Left renal pelvis (tissue), 4 donors: ENCODE results near the gene BTBD19. TPM values are rescaled to one million over a fixed set of nuclear protein-coding genes. Genes with fewer than 3 reads are reported as not detected.
"Not testable (repeated sequence)": the region's sequence is repeated elsewhere in the genome, so short reads cannot be mapped to it uniquely, and the experiment has no call there.

ENCODE experiments used
- DNase-seq, 4 donors: peaks; one replicate each; pipeline ENCODE4 v3.0.0-alpha.2; 2013; ENCODE audit warnings: low read depth in 4 of 4, low spot score in 3 of 4
- polyA plus RNA-seq, 4 donors: library from polyadenylated mRNA; unstranded; fragments of 120-200 nt; gene quantifications; one replicate each; pipeline ENCODE4 v1.2.1, GENCODE V29; 2013; ENCODE audit not compliant: insufficient read length in 4 of 4

Gene BTBD19
- polyA plus RNA-seq, 4 donors: 9.5 to 19.3 (median 12.7) TPM

- no peak for DNase-seq
These were observed 21.4 kb upstream of the BTBD19 start for GRCh38 chr1:44786841-44787426.

GRCh38 chr1:44787506-44787905 is 20.8 kb upstream of the BTBD19 start:
- DNase-seq: no peak

DNA sequence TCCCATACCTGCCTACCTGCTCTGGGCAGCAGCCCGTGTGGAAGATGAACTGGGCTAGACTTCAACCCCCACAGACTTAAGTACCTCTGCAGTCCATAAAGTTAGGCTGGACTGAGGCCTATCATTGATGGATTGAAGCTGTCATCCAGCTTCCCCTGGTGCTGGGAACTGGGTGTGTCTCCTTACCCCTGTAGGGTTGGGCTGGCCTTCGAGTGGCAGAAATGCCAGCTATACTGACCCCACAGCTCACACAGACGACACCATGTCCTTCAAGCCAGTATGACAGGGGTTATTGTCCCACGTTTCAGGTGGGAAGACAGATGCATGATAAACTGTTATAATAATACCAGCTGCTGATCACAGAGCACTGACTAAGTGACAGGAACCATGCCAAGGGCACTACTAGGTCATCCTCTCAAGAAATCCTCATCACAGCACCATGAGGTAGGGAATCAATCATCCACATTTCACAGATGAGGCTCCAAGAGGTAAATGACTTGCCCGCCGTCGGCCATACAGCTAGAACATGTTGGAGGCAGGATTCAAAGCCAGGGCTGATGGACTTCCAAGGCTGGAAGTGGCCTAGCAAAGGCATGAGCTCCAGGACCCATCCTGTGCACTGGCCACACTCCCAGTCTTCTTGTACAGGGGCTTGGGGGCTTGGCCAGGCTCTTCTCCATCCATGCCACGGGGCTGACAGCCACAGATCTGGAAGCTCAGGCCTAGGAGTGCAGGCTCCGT is 20.0 kb upstream of the BTBD19 start, which contains the start of gene BEST4:
Gene BEST4 (minus strand): TSS at position 51 of the 741 bp plus-strand sequence. CDS start 465 bp downstream, outside the sequence.
- DNase-seq: no peak

GRCh38 chr1:44790968-44791801 is 17.1 kb upstream of the BTBD19 start:
- DNase-seq: no peak

GRCh38 chr1:44792736-44793502 is 15.4 kb upstream of the BTBD19 start:
- no peak for DNase-seq

DNA sequence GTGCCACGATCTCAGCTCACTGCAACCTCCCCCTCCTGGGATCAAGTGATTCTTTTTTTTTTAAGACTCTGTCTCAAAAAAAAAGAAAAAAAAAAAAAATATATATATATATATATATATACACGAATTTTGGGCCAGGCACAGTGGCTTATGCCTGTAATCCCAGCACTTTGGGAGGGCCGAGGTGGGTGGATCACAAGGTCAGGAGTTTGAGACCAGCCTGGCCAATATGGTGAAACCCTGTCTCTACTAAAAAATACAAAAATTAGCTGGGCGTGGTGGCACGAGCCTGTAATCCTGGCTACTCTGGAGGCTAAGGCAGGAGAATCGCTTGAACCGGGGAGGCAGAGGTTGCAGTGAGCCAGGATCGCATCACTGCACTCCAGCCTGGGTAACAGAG is 10.4 kb upstream of the BTBD19 start:
- not testable (repeated sequence) for DNase-seq

DNA sequence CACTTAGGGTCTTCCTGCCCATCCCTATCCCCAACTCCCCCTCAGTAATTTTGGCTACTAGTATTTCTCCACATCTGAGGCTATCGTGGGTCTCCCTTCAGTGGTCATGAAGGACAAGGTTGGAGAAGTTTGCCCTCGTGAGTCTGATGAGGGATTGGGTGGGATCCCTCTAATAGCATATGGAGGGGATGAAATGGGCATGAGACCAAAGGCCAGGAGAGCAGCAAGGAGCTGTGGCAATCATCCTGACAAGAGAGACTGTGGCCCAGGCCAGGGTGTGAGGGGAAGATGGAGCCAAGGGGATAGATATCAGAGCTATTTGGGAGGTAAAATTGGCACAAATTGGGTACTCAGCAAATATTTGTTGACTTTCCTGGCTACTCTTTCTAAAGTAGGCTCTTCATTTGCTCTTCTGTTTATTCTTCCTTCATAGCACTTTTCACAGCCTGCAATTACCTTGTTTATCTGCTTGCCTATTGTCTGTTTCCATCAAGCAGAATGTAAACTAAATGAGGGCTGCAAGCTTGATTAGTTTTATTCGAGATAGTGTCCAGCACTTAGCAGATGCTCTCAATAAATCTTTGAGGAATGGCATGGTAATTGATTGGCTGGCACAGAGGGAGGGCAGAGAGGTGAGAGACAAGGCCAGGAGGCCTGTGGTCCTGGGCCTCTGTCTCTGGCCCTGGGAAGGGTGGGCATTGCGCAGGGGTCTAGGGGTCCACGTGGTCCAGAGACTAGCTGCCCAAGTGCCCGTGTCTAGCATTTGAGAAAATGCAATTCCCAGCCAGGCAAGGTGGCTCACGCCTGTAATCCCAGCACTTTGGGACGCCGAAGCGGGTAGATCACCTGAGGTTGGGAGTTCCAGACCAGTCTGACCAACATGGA is 9.6 kb upstream of the BTBD19 start:
- no peak for DNase-seq

DNA sequence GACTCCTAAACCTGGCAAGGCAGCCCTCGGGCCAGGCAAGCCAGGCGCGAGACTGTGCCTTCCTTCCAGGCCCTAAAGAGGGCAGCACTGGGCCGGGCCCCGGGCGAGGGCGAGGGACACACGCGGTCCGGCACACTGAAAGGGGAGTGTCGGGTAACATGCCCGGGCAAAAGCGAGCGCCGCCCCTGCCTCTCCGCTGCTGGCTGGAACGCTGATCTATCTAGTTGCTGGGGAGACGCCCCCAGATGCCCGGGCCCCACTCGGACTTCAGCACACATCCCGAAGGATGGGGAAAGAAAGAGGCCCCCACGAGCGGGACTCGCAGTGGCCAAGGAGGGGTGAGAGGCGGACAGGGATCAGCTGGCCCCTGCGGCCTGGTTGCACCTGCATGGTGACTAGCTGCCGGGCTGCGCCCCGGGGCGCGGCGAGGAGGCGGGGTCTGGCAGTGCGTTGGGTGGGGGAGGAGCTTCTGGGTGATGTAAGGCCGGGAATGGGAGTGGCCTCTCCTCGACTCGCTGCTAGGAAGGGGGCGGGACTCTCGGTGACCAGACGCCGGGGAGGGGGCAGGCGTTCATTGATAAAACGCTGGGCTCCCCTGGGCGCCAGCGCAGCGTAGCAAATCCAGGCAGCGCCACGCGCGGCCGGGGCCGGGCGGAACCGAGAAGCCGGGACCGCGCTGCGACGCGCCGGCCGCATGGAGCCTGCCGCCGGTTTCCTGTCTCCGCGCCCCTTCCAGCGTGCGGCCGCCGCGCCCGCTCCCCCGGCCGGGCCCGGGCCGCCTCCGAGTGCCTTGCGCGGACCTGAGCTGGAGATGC is 8.3 kb upstream of the BTBD19 start, which contains the start of gene PLK3:
Gene PLK3 (plus strand): TSS at position 608 of the 815 bp plus-strand sequence. CDS start 87 bp downstream, at position 695.
- peak; percentile 93 to 96 (median 95) for DNase-seq

DNA sequence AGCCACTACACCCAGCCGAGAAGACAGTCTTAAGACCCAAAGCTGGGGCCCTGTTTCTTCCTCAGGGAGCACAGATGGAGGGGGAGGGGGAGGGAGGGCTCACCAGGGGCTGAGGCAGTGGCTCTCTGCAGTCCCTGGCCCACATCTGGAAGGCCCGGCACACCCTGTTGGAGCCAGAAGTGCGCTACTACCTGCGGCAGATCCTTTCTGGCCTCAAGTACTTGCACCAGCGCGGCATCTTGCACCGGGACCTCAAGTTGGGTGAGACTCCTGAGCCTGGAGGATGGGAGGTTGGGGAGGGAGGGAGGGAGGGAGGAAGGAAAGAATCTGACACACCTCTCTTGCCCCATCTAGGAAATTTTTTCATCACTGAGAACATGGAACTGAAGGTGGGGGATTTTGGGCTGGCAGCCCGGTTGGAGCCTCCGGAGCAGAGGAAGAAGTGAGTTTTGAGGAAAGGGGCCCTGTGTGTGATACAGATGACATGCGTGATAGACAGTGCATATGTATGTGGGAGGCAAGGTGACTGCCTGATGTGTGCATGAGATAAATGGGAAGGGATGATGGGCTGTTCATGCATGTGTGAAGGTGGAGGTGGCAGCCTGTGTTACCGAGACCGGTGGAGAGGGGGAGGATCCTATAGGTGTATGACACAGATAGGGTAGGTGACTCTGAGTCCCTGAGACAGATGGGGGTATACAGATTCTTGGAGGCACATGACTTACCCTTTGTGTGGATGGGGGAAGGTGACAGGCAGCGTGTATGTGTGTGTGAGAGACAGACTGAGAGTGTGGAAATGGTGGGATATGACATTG is 6.6 kb upstream of the BTBD19 start:
- no peak for DNase-seq

GRCh38 chr1:44802306-44803061 is 5.8 kb upstream of the BTBD19 start:
- no peak for DNase-seq

DNA sequence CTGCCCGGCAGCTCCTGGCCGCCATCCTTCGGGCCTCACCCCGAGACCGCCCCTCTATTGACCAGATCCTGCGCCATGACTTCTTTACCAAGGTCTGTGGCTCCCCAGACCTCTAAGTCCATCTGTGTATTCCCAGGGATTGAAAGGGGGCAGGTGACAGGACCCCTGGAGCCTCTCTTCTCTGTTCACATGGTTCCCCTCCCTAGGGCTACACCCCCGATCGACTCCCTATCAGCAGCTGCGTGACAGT is 5.3 kb upstream of the BTBD19 start:
- no peak for DNase-seq

DNA sequence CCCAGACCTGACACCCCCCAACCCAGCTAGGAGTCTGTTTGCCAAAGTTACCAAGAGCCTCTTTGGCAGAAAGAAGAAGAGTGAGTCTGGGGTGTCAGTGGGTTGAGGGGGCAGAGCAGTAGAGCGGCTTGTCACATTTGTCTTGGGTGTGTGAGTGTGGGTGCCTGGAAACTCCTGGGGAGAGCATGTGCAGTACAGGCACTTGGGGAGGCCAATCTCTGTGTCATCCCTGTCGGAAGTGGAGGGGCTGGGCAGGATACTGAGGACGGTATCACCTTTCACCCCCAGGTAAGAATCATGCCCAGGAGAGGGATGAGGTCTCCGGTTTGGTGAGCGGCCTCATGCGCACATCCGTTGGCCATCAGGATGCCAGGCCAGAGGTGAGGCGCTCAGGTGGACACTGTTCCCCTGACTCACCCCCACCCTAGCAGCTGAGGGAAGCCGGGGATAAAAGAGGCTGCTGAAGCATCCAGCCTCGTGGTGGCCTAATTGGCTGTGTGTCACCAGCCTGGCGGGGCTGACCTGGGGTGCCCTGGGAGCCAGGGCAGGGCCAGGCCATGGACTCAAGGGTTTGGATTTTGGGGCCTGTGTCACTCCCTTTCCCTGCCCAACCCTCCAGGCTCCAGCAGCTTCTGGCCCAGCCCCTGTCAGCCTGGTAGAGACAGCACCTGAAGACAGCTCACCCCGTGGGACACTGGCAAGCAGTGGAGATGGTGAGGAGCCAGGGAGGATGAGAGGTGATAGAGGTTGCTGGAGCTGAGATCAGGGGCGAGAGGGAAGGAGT is 4.8 kb upstream of the BTBD19 start:
- DNase-seq: no peak

- no peak for DNase-seq
These were observed 2.9 kb upstream of the BTBD19 start for GRCh38 chr1:44805311-44806024.

GRCh38 chr1:44806025-44806703 is 2.2 kb upstream of the BTBD19 start:
- DNase-seq: no peak

GRCh38 chr1:44806704-44807363 is 1.5 kb upstream of the BTBD19 start, which contains the start of gene DYNLT4:
Gene DYNLT4 (minus strand): TSS chr1:44807351. CDS start chr1:44806668, 683 bp downstream.
- DNase-seq: no peak
